Vagina (tissue), 2 donors: ENCODE measurements around the gene PRSS38. TPM values are rescaled to one million over a fixed set of nuclear protein-coding genes. Genes with fewer than 3 reads are reported as not detected.

Source experiments
- DNase-seq, 2 donors: peaks; one replicate each; pipeline ENCODE4 v3.0.0-alpha.2; 2017; ENCODE audit errors: extremely low spot score in 2 of 2
- H3K27ac ChIP-seq: fragments of 200-600 bp; sonication (generic); one replicate; pipeline ENCODE4 v1.5.1; 2019
- H3K27me3 ChIP-seq: fragments of 200-600 bp; sonication (generic); one replicate; pipeline ENCODE4 v1.5.1; 2019
- H3K36me3 ChIP-seq, 2 donors: fragments of 200-600 bp; sonication (generic); one replicate each; pipeline ENCODE4 v1.5.1; 2017 to 2019
- H3K4me1 ChIP-seq: fragments of 200-600 bp; sonication (generic); one replicate; pipeline ENCODE4 v1.5.1; 2019
- H3K4me3 ChIP-seq, 2 donors: fragments of 200-600 bp; sonication (generic); 1 replicate in 1 of 2; 2 replicates in 1 of 2; pipeline ENCODE4 v1.5.1; 2016 to 2019
- H3K9me3 ChIP-seq: fragments of 200-600 bp; sonication (generic); one replicate; pipeline ENCODE4 v1.5.1; 2019
- CTCF ChIP-seq, 3 experiments: fragments of 450-650 bp in 2 of 3; fragments of 200-600 bp in 1 of 3; sonication (generic) in 1 of 3; IDR thresholded peaks; one replicate each; pipeline ENCODE4 v1.5.1; 2017 to 2019; ENCODE audit warnings: antibody characterized with exemption in 3 of 3, mild to moderate bottlenecking in 2 of 3, moderate library complexity in 2 of 3
- POLR2A ChIP-seq, 2 donors: fragments of 450-650 bp; IDR thresholded peaks; one replicate each; pipeline ENCODE4 v1.6.1; 2017; ENCODE audit warnings: antibody characterized with exemption in 2 of 2, mild to moderate bottlenecking in 2 of 2, moderate library complexity in 2 of 2
- POLR2AphosphoS5 ChIP-seq, 2 donors: sonication (generic); formaldehyde crosslinking; IDR thresholded peaks; one replicate each; pipeline ENCODE4 v1.9.0; 2017; ENCODE audit warnings: antibody characterized with exemption in 2 of 2, mild to moderate bottlenecking in 2 of 2, low read depth in 1 of 2; ENCODE audit not compliant: insufficient read depth in 1 of 2
- intact Hi-C: fragments of 100-400 bp; cut with DNase I; formaldehyde crosslinking; loops from one replicate; pipeline ENCODE4 v1.15.1; 2023
- total RNA-seq: library from RNA; depleted of rRNA; stranded (reverse); fragments of >200 nt; gene quantifications from one replicate; pipeline ENCODE4 v1.2.3, GENCODE V29; 2016

PRSS38 gene
- total RNA-seq, 1 donor from 2014 or later: not detected

GRCh38 chr1:227828786-227829185 is 13.3 kb downstream of the PRSS38 start:
- Histone ChIP-seq H3K9me3 (no peaks in the 10 kb centered on the region), H3K27me3 (no peaks in the 10 kb centered on the region), H3K36me3 (no peaks in the 10 kb centered on the region), H3K4me3 (no peak overlapping the region), H3K27ac (no peak overlapping the region), H3K4me1 (no peaks in the 10 kb centered on the region)
- DNase-seq: no peak
- intact Hi-C loops: no loop called here
- TF ChIP-seq POLR2AphosphoS5 (IDR thresholded peaks at IDR 0.05; ENCODE audit: insufficient read depth in 1 of 2, low read depth in 1 of 2) (no peak), POLR2A (IDR thresholded peaks at IDR 0.05) (no peak), CTCF (IDR thresholded peaks at IDR 0.05) (no peak)

GRCh38 chr1:227838181-227838580 is 22.7 kb downstream of the PRSS38 start:
- DNase-seq: no peak
- Histone ChIP-seq H3K4me1 (no peaks in the 10 kb centered on the region), H3K36me3 (no peaks in the 10 kb centered on the region), H3K4me3 (no peak overlapping the region), H3K27ac (no peak overlapping the region), H3K9me3 (no peaks in the 10 kb centered on the region), H3K27me3 (no peaks in the 10 kb centered on the region)
- intact Hi-C loops: no loop called here
- TF ChIP-seq POLR2AphosphoS5 (IDR thresholded peaks at IDR 0.05; ENCODE audit: insufficient read depth in 1 of 2, low read depth in 1 of 2): no peak
- TF ChIP-seq POLR2A (IDR thresholded peaks at IDR 0.05): no peak
- TF ChIP-seq CTCF (IDR thresholded peaks at IDR 0.05): no peak

GRCh38 chr1:227841096-227841495 is 25.6 kb downstream of the PRSS38 start:
- intact Hi-C loops: no loop called here
- TF ChIP-seq POLR2AphosphoS5 (IDR thresholded peaks at IDR 0.05; ENCODE audit: insufficient read depth in 1 of 2, low read depth in 1 of 2) (no peak), CTCF (IDR thresholded peaks at IDR 0.05) (no peak), POLR2A (IDR thresholded peaks at IDR 0.05) (no peak)
- DNase-seq: no peak
- H3K4me1 ChIP-seq: no peaks in the 10 kb centered on the region
- no peak overlapping the region for H3K27ac ChIP-seq
- H3K4me3 ChIP-seq: no peak overlapping the region
- no peaks in the 10 kb centered on the region for H3K36me3 ChIP-seq
- H3K9me3 ChIP-seq: no peaks in the 10 kb centered on the region
- no peaks in the 10 kb centered on the region for H3K27me3 ChIP-seq

- intact Hi-C loops: no loop called here
- H3K4me3 ChIP-seq: no peak overlapping the region
- H3K27ac ChIP-seq: no peak overlapping the region
- no peaks in the 10 kb centered on the region for H3K4me1 ChIP-seq
- no peak for DNase-seq
- no peaks in the 10 kb centered on the region for H3K9me3 ChIP-seq
- no peaks in the 10 kb centered on the region for H3K36me3 ChIP-seq
- TF ChIP-seq POLR2A (IDR thresholded peaks at IDR 0.05) (no peak), CTCF (IDR thresholded peaks at IDR 0.05) (no peak), POLR2AphosphoS5 (IDR thresholded peaks at IDR 0.05; ENCODE audit: insufficient read depth in 1 of 2, low read depth in 1 of 2) (no peak)
- no peaks in the 10 kb centered on the region for H3K27me3 ChIP-seq
Observed at GRCh38 chr1:227844320-227845146, 29.1 kb downstream of the PRSS38 start.

- Histone ChIP-seq H3K36me3 (no peaks in the 10 kb centered on the region), H3K9me3 (no peaks in the 10 kb centered on the region), H3K4me3 (no peak overlapping the region), H3K4me1 (no peaks in the 10 kb centered on the region), H3K27me3 (no peaks in the 10 kb centered on the region), H3K27ac (no peak overlapping the region)
- intact Hi-C loops: no loop called here
- no peak for DNase-seq
- TF ChIP-seq POLR2A (IDR thresholded peaks at IDR 0.05) (no peak), POLR2AphosphoS5 (IDR thresholded peaks at IDR 0.05; ENCODE audit: insufficient read depth in 1 of 2, low read depth in 1 of 2) (no peak), CTCF (IDR thresholded peaks at IDR 0.05) (no peak)
Observed at GRCh38 chr1:227845147-227845458, 29.6 kb downstream of the PRSS38 start.
